PC-9 (cell line): ENCODE measurements around the gene MCCC2.

ENCODE experiments used
- CTCF ChIP-seq: fragments of 200-600 bp; sonication (generic); conservative IDR thresholded peaks from 2 replicates; pipeline ENCODE4 v1.6.1; 2017; ENCODE audit warnings: mixed run types, antibody characterized with exemption, mild to moderate bottlenecking, moderate library complexity
- EZH2 ChIP-seq: fragments of 200-600 bp; sonication (generic); IDR thresholded peaks from 2 replicates; pipeline ENCODE4 v1.8.0; 2017; ENCODE audit warnings: antibody characterized with exemption, low read depth

GRCh38 chr5:71621741-71622140 is 34.6 kb downstream of the MCCC2 start:
- TF ChIP-seq CTCF (no peak), EZH2 (no peak)
